ENCODE data around the gene RAP1GAP2.

Gene RAP1GAP2

DNA sequence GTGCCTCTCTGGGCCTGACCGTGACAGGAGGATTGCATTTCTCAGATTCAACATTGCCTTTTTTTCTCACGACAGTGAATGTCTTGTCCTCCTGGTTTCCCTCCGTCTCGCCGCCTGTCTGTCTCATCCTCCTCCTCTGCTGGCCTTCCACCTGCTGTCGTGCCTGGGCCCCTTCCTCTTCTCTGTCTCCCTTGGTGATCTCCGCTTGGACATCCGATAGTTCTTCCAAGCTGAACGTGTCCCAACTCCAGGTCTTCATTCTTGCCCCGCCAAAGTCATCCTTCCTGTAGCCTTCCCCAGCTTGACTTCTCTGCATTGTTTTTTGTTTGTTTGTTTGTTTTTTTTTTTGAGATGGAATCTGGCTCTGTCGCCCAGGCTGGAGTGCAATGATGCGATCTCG is 79.4 kb downstream of the RAP1GAP2 start:
- no peak overlapping the region for H3K27ac ChIP-seq (ENCODE audit: low read length)
- H3K4me3 ChIP-seq (ENCODE audit: low read length): no peak overlapping the region
- DNase-seq: no peak
- H3K9ac ChIP-seq (ENCODE audit: low read length): no peak overlapping the region
- H3K9me3 ChIP-seq (replicated peaks; ENCODE audit: insufficient read depth, low read length): no peaks in the 10 kb centered on the region
- peaks cover 52% of the 10 kb centered on the region for H3K27me3 ChIP-seq (replicated peaks; ENCODE audit: insufficient read depth, low read length)
- no peak for TF ChIP-seq EZH2 (optimal IDR thresholded peaks at IDR 0.05; ENCODE audit: low read depth, low read length)
- TF ChIP-seq, protein P1, sequence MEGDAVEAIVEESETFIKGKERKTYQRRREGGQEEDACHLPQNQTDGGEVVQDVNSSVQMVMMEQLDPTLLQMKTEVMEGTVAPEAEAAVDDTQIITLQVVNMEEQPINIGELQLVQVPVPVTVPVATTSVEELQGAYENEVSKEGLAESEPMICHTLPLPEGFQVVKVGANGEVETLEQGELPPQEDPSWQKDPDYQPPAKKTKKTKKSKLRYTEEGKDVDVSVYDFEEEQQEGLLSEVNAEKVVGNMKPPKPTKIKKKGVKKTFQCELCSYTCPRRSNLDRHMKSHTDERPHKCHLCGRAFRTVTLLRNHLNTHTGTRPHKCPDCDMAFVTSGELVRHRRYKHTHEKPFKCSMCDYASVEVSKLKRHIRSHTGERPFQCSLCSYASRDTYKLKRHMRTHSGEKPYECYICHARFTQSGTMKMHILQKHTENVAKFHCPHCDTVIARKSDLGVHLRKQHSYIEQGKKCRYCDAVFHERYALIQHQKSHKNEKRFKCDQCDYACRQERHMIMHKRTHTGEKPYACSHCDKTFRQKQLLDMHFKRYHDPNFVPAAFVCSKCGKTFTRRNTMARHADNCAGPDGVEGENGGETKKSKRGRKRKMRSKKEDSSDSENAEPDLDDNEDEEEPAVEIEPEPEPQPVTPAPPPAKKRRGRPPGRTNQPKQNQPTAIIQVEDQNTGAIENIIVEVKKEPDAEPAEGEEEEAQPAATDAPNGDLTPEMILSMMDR (IDR thresholded peaks at IDR 0.05; ENCODE audit: low read length): no peak
- TF ChIP-seq EZH2phosphoT487 (IDR thresholded peaks at IDR 0.05; ENCODE audit: low read length): no peak
- H3K36me3 ChIP-seq (replicated peaks; ENCODE audit: insufficient read depth, low read length): no peaks in the 10 kb centered on the region
- no peaks in the 10 kb centered on the region for H3F3A ChIP-seq (ENCODE audit: insufficient read depth, low read length)
- no peaks in the 10 kb centered on the region for H3K4me1 ChIP-seq (ENCODE audit: low read length)
- H2AFZ ChIP-seq (ENCODE audit: low read length): no peak overlapping the region
- H3K4me2 ChIP-seq (ENCODE audit: low read depth, low read length): no peak overlapping the region
- no peaks in the 10 kb centered on the region for H4K20me1 ChIP-seq (ENCODE audit: insufficient read depth, low read length)
- no peaks in the 10 kb centered on the region for H3K9me2 ChIP-seq (replicated peaks; ENCODE audit: insufficient read depth, low read length)
- no peaks in the 10 kb centered on the region for H3K79me2 ChIP-seq (ENCODE audit: low read length)

DNA sequence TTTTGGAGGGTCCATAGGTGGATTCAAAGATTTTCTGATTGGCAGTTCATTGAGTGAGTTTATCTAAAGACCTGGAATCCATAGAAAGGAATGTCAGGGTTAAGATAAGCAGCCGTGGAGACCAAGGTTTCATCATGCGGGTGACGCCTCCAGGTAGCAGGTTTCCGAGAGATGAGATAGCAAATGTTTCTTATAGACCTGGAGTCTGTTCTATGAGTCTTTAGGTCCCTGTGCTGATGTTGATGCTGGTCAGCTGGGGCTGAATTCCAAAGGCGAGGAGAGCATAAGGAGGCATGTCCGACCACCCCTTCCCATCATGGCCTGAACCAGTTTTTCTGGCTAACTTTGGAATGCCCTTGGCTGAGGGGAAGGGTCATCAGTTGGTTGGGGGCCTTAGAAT is 80.2 kb downstream of the RAP1GAP2 start:
- no peak for TF ChIP-seq EZH2phosphoT487 (IDR thresholded peaks at IDR 0.05; ENCODE audit: low read length)
- no peak for TF ChIP-seq EZH2 (optimal IDR thresholded peaks at IDR 0.05; ENCODE audit: low read depth, low read length)
- TF ChIP-seq, protein P1 (IDR thresholded peaks at IDR 0.05; ENCODE audit: low read length): no peak
- Histone ChIP-seq H3K4me1 (ENCODE audit: low read length) (no peaks in the 10 kb centered on the region), H3F3A (ENCODE audit: insufficient read depth, low read length) (no peaks in the 10 kb centered on the region), H3K9ac (ENCODE audit: low read length) (no peak overlapping the region), H3K79me2 (ENCODE audit: low read length) (no peaks in the 10 kb centered on the region), H2AFZ (ENCODE audit: low read length) (no peak overlapping the region), H3K4me3 (ENCODE audit: low read length) (no peak overlapping the region), H3K36me3 (replicated peaks; ENCODE audit: insufficient read depth, low read length) (no peaks in the 10 kb centered on the region), H3K9me3 (replicated peaks; ENCODE audit: insufficient read depth, low read length) (no peaks in the 10 kb centered on the region), H3K4me2 (ENCODE audit: low read depth, low read length) (no peak overlapping the region), H3K27me3 (replicated peaks; ENCODE audit: insufficient read depth, low read length) (peaks cover 46% of the 10 kb centered on the region), H4K20me1 (ENCODE audit: insufficient read depth, low read length) (no peaks in the 10 kb centered on the region), H3K27ac (ENCODE audit: low read length) (no peak overlapping the region), H3K9me2 (replicated peaks; ENCODE audit: insufficient read depth, low read length) (no peaks in the 10 kb centered on the region)
- no peak for DNase-seq

DNA sequence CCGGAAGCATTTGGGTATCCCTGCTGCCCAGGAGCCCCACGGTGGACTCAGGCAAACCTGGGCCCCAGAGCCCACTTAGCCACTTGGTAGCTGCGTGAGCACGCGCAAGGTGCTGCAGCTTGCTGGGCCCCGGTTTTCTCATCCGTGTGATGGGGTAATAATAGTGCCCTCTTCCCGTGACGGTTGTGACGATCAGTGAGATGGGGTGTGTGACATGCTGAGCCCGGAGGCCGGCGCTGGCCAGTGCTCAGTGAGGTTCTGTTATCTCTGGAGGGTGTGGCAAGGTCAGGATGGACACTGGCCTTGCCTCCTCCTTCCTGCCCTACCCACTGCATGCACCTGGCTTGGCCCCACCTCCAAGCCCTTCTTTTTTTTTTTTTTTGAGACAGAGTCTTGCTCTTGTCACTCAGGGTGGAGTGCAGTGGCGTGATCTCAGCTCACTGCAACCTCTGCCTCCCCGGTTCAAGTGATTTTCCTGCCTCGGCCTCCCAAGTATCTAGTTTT is 82.6 kb downstream of the RAP1GAP2 start:
- Histone ChIP-seq H3K79me2 (ENCODE audit: low read length) (no peaks in the 10 kb centered on the region), H3K9ac (ENCODE audit: low read length) (no peak overlapping the region), H3K9me3 (replicated peaks; ENCODE audit: insufficient read depth, low read length) (no peaks in the 10 kb centered on the region), H3K27ac (ENCODE audit: low read length) (no peak overlapping the region), H3K9me2 (replicated peaks; ENCODE audit: insufficient read depth, low read length) (no peaks in the 10 kb centered on the region), H2AFZ (ENCODE audit: low read length) (no peak overlapping the region), H3K27me3 (replicated peaks; ENCODE audit: insufficient read depth, low read length) (peaks cover 54% of the 10 kb centered on the region), H3K4me2 (ENCODE audit: low read depth, low read length) (no peak overlapping the region), H3F3A (ENCODE audit: insufficient read depth, low read length) (no peaks in the 10 kb centered on the region), H3K36me3 (replicated peaks; ENCODE audit: insufficient read depth, low read length) (no peaks in the 10 kb centered on the region), H3K4me3 (ENCODE audit: low read length) (no peak overlapping the region), H3K4me1 (ENCODE audit: low read length) (no peaks in the 10 kb centered on the region), H4K20me1 (ENCODE audit: insufficient read depth, low read length) (no peaks in the 10 kb centered on the region)
- TF ChIP-seq EZH2phosphoT487 (IDR thresholded peaks at IDR 0.05; ENCODE audit: low read length) (no peak), EZH2 (optimal IDR thresholded peaks at IDR 0.05; ENCODE audit: low read depth, low read length) (no peak)
- TF ChIP-seq, protein P1 (IDR thresholded peaks at IDR 0.05; ENCODE audit: low read length): no peak
- DNase-seq: no peak

Measured in MM.1S (cell line).